Mesenteric fat pad (tissue), 1 donor: ENCODE results near the gene NKAIN1. TPM values are rescaled to one million over a fixed set of nuclear protein-coding genes. Genes with fewer than 3 reads are reported as not detected.

Experiments
- DNase-seq: peaks from one replicate; pipeline ENCODE4 v3.0.0-alpha.2; 2020; ENCODE audit warnings: low spot score
- total RNA-seq: library from RNA; stranded (reverse); fragmentation: NEBNext Ultra II Directional; extraction: Animal tissue kit (Norgen Biotek cat#: 25700); gene quantifications from one replicate; pipeline ENCODE4 v1.2.1, GENCODE V29; 2021
- donor health status: DM: yes; HTN: yes; CAD: no.

NKAIN1 gene
- total RNA-seq, 1 donor from 2014 or later: not detected

- DNase-seq: no peak
Measured at GRCh38 chr1:31234123-31234708, 5.5 kb downstream of the NKAIN1 start.

- DNase-seq: no peak
Measured at GRCh38 chr1:31232689-31233088, 7.0 kb downstream of the NKAIN1 start.

- no peak for DNase-seq
Measured at GRCh38 chr1:31231802-31232201, 7.9 kb downstream of the NKAIN1 start.

GRCh38 chr1:31230378-31230777 lies 9.3 kb downstream of the NKAIN1 start:
- no peak for DNase-seq

GRCh38 chr1:31228986-31229385 lies 10.7 kb downstream of the NKAIN1 start:
- no peak for DNase-seq

- no peak for DNase-seq
Measured at GRCh38 chr1:31227891-31228568, 11.7 kb downstream of the NKAIN1 start.

GRCh38 chr1:31224068-31224467 lies 15.6 kb downstream of the NKAIN1 start:
- DNase-seq: no peak

GRCh38 chr1:31222176-31222575 lies 17.5 kb downstream of the NKAIN1 start:
- no peak for DNase-seq

- DNase-seq: no peak
Measured at GRCh38 chr1:31221072-31221471, 18.6 kb downstream of the NKAIN1 start.

- no peak for DNase-seq
Measured at GRCh38 chr1:31219489-31219888, 20.2 kb downstream of the NKAIN1 start.

- DNase-seq: no peak
Measured at GRCh38 chr1:31218705-31219104, 21.0 kb downstream of the NKAIN1 start.

GRCh38 chr1:31216016-31216415 lies 23.7 kb downstream of the NKAIN1 start:
- DNase-seq: no peak

GRCh38 chr1:31215065-31215570 lies 24.6 kb downstream of the NKAIN1 start:
- no peak for DNase-seq

- no peak for DNase-seq
Measured at GRCh38 chr1:31214316-31215064, 25.2 kb downstream of the NKAIN1 start.

- DNase-seq: no peak
Measured at GRCh38 chr1:31208361-31208945, 31.2 kb downstream of the NKAIN1 start.

GRCh38 chr1:31207569-31207968 lies 32.1 kb downstream of the NKAIN1 start:
- no peak for DNase-seq

- no peak for DNase-seq
Measured at GRCh38 chr1:31207046-31207445, 32.6 kb downstream of the NKAIN1 start.

- no peak for DNase-seq
Measured at GRCh38 chr1:31203215-31203614, 36.5 kb downstream of the NKAIN1 start.

- DNase-seq: no peak
Measured at GRCh38 chr1:31201931-31202360, 37.7 kb downstream of the NKAIN1 start.

GRCh38 chr1:31199949-31200348 lies 39.7 kb downstream of the NKAIN1 start:
- DNase-seq: no peak

GRCh38 chr1:31199236-31199790 lies 40.4 kb downstream of the NKAIN1 start:
- no peak for DNase-seq

- DNase-seq: no peak
Measured at GRCh38 chr1:31198600-31198999, 41.1 kb downstream of the NKAIN1 start.
